Endothelial cell of umbilical vein (primary cell): ENCODE data around the gene FAAP100. TPM values are rescaled to one million over a fixed set of nuclear protein-coding genes. Genes with fewer than 3 reads are reported as not detected.

Experiments
- BruUV-seq: library from RNA; stranded (reverse); fragments of 400-500 nt; replicated peaks from 2 replicates; lab custom pipeline; 2021; lab: Mats Ljungman, UMichigan
- CTCF ChIA-PET: fragments of 300-600, 350-600 bp; sonication (Branson Sonifier 250); formaldehyde crosslinking; loops from one replicate; lab custom pipeline; 2021; ENCODE audit warnings: antibody characterized with exemption, inconsistent platforms; lab: Charles Lee
- POLR2A ChIA-PET: fragments of 300-600, 350-600 bp; sonication (Branson Sonifier 250); formaldehyde crosslinking; loops from one replicate; lab custom pipeline; 2021; ENCODE audit warnings: antibody characterized with exemption, inconsistent platforms; lab: Charles Lee
- DNase-seq: peaks from one replicate; pipeline ENCODE4 v3.0.0-alpha.2; 2011; ENCODE audit warnings: low read depth, low spot score
- FAIRE-seq: peaks from 2 replicates; lab custom pipeline; 2011; peaks lifted over from hg19 to GRCh38; lab: Jason Lieb, UNC
- H2AFZ ChIP-seq: 2 replicates; pipeline ENCODE4 v1.6.0; 2012; ENCODE audit warnings: low read depth, low read length, control low read depth, inconsistent platforms
- H3K27ac ChIP-seq: 2 replicates; pipeline ENCODE4 v1.5.1; 2011; ENCODE audit warnings: low read depth, mild to moderate bottlenecking, control low read depth, low read length, moderate library complexity; ENCODE audit not compliant: insufficient read depth
- H3K27me3 ChIP-seq, 2 experiments: 2 replicates each; pipeline versions ENCODE4 v1.6.0 to v1.6.1; 2011; ENCODE audit warnings: low read length in 2 of 2, mixed read lengths in 1 of 2; ENCODE audit not compliant: control insufficient read depth in 2 of 2, insufficient read depth in 2 of 2
- H3K36me3 ChIP-seq, 2 experiments: 2 replicates in 1 of 2; 3 replicates in 1 of 2; pipeline ENCODE4 v1.5.1; 2011; ENCODE audit warnings: low read length in 2 of 2, mild to moderate bottlenecking in 1 of 2, moderate library complexity in 1 of 2; ENCODE audit not compliant: control insufficient read depth in 2 of 2, insufficient read depth in 2 of 2; ENCODE audit errors: extremely low read depth in 1 of 2
- H3K4me1 ChIP-seq: 3 replicates; pipeline ENCODE4 v1.5.1; 2011; ENCODE audit warnings: mild to moderate bottlenecking, low read length; ENCODE audit not compliant: control insufficient read depth, insufficient read depth; ENCODE audit errors: extremely low read depth
- H3K4me2 ChIP-seq: 2 replicates; pipeline ENCODE4 v1.6.1; 2011; ENCODE audit warnings: low read length, control low read depth, mixed read lengths; ENCODE audit not compliant: insufficient read depth
- H3K4me3 ChIP-seq, 3 experiments: fragments of 200-600 bp in 1 of 3; sonication (generic), shearing (Covaris generic) in 1 of 3; replicated peaks in 1 of 3; 2 replicates each; pipeline ENCODE4 v1.5.1; 2011 to 2016; ENCODE audit warnings: control low read depth in 3 of 3, low read length in 3 of 3, mild to moderate bottlenecking in 2 of 3, inconsistent platforms in 1 of 3, low read depth in 1 of 3, moderate library complexity in 1 of 3; ENCODE audit not compliant: insufficient read depth in 1 of 3
- H3K79me2 ChIP-seq: 2 replicates; pipeline ENCODE4 v1.6.0; 2012; ENCODE audit warnings: low read length, inconsistent platforms; ENCODE audit not compliant: control insufficient read depth, insufficient read depth
- H3K9ac ChIP-seq: replicated peaks from 2 replicates; pipeline ENCODE3; 2011; ENCODE audit warnings: low read length, control low read depth; ENCODE audit not compliant: insufficient read depth; ENCODE audit errors: extremely low read depth
- H3K9me1 ChIP-seq: replicated peaks from 3 replicates; pipeline ENCODE4 v1.6.0; 2011; ENCODE audit warnings: mild to moderate bottlenecking, low read length; ENCODE audit not compliant: control insufficient read depth, insufficient read depth; ENCODE audit errors: extremely low read depth
- H3K9me3 ChIP-seq: replicated peaks from 2 replicates; pipeline ENCODE4 v1.5.1; 2012; ENCODE audit warnings: low read length, inconsistent platforms; ENCODE audit not compliant: control insufficient read depth, insufficient read depth
- H4K20me1 ChIP-seq: replicated peaks from 2 replicates; pipeline ENCODE3; 2011; ENCODE audit warnings: mild to moderate bottlenecking, low read length; ENCODE audit not compliant: control insufficient read depth, insufficient read depth; ENCODE audit errors: extremely low read depth
- CTCF ChIP-seq, 2 donors: IDR thresholded peaks; 1 replicate in 1 of 2; 2 replicates in 1 of 2; pipeline ENCODE4 v1.5.1; 2011; ENCODE audit warnings: low read length in 2 of 2, mild to moderate bottlenecking in 2 of 2, moderate library complexity in 2 of 2, control low read depth in 1 of 2, inconsistent platforms in 1 of 2, low read depth in 1 of 2; ENCODE audit not compliant: insufficient read depth in 1 of 2; ENCODE audit errors: extremely low read depth in 1 of 2
- EZH2 ChIP-seq: IDR thresholded peaks from 2 replicates; pipeline ENCODE4 v1.6.1; 2012; ENCODE audit warnings: borderline replicate concordance, low read depth, mild to moderate bottlenecking, moderate library complexity, low read length, inconsistent platforms; ENCODE audit not compliant: severe bottlenecking
- FOS ChIP-seq: IDR thresholded peaks from 2 replicates; pipeline ENCODE4 v1.6.1; 2011; ENCODE audit warnings: mild to moderate bottlenecking, low read length, moderate library complexity, borderline replicate concordance; ENCODE audit not compliant: insufficient read depth
- GATA2 ChIP-seq: IDR thresholded peaks from 2 replicates; pipeline ENCODE4 v1.7.0; 2011; ENCODE audit warnings: low read depth, mild to moderate bottlenecking, moderate library complexity, mixed read lengths, low read length; ENCODE audit not compliant: insufficient read length, insufficient read depth
- JUN ChIP-seq: IDR thresholded peaks from 2 replicates; pipeline ENCODE4 v1.6.1; 2011; ENCODE audit warnings: borderline replicate concordance, low read depth; ENCODE audit not compliant: insufficient read length, insufficient read depth
- MAX ChIP-seq: IDR thresholded peaks from 2 replicates; pipeline ENCODE4 v1.6.1; 2011; ENCODE audit not compliant: insufficient read depth, insufficient read length
- MYC ChIP-seq: IDR thresholded peaks from one replicate; pipeline ENCODE4 v1.6.1; 2011; ENCODE audit warnings: mild to moderate bottlenecking, low read depth, low read length
- POLR2A ChIP-seq: IDR thresholded peaks from 2 replicates; pipeline ENCODE4 v1.6.1; 2012; ENCODE audit warnings: low read depth, mild to moderate bottlenecking, control low read depth, low read length
- POLR2AphosphoS5 ChIP-seq: IDR thresholded peaks from 2 replicates; pipeline ENCODE4 v1.6.1; 2012; ENCODE audit warnings: low read depth, mild to moderate bottlenecking, control low read depth, low read length, moderate library complexity; ENCODE audit not compliant: insufficient read depth
- dilution Hi-C: fragments of 300-500 bp; cut with MboI; formaldehyde crosslinking; loops from one replicate; pipeline ENCODE4 v1.15.0; 2019; ENCODE audit warnings: low sequenced_read_pairs; ENCODE audit not compliant: extremely low pct_ligation_motif_present
- intact Hi-C: fragments of 100-400 bp; cut with micrococcal nuclease; formaldehyde crosslinking; loops from one replicate; pipeline ENCODE4 v1.10.0; 2022
- polyA plus RNA-seq, 4 experiments: library from polyadenylated mRNA; depleted of rRNA in 3 of 4; stranded (reverse) in 3 of 4; unstranded in 1 of 4; fragments of >200 nt; gene quantifications; 2 replicates each; pipeline versions ENCODE4 v1.2.1 to v1.2.3, GENCODE V29; 2011 to 2012; ENCODE audit warnings: missing spikeins in 1 of 4
- total RNA-seq: library from RNA; stranded (reverse); gene quantifications from 2 replicates; pipeline ENCODE4 v1.2.3, GENCODE V29; 2021

FAAP100 gene
- total and polyA plus RNA-seq, 2 donors (not counting 3 experiments of a cell fraction or from before 2014, with no cell fraction given) = 35.4 to 54.3 TPM

GRCh38 chr17:81589612-81590011 lies 37.5 kb upstream of the FAAP100 start:
- TF ChIP-seq EZH2 = no peak
- no peak for TF ChIP-seq MYC
- no peak for TF ChIP-seq CTCF (IDR thresholded peaks at IDR 0.05; ENCODE audit: extremely low read depth in 1 of 2, insufficient read depth in 1 of 2, low read depth in 1 of 2, low read length in 2 of 2)
- no peak for TF ChIP-seq FOS
- no peak for TF ChIP-seq GATA2
- no peak for TF ChIP-seq POLR2AphosphoS5
- no peak for TF ChIP-seq POLR2A
- no peak for TF ChIP-seq MAX
- TF ChIP-seq JUN = no peak
- H3K9ac ChIP-seq = no peak overlapping the region
- no peaks in the 10 kb centered on the region for H3K9me1 ChIP-seq
- CTCF ChIA-PET = interaction anchor here (1.2 kb wide), 1 partner anchor 22 kb away, joined by 3 read pairs; no protein-coding TSS in a partner anchor
- peaks cover 28 to 50% of the 10 kb centered on the region in 2 experiments for H3K36me3 ChIP-seq
- intact Hi-C loops (no loop called here), dilution Hi-C loops (no loop called here)
- DNase-seq (no peak), FAIRE-seq (no peak)
- no peaks in the 10 kb centered on the region for H4K20me1 ChIP-seq
- no peaks in the 10 kb centered on the region for H3K27me3 ChIP-seq
- no peak overlapping the region for H3K27ac ChIP-seq
- no TSS peak for BruUV-seq
- POLR2A ChIA-PET = no interaction called here
- peaks cover 2% of the 10 kb centered on the region for H3K4me1 ChIP-seq
- H3K9me3 ChIP-seq = no peaks in the 10 kb centered on the region
- H3K4me2 ChIP-seq = no peak overlapping the region
- no peak overlapping the region for H2AFZ ChIP-seq
- H3K4me3 ChIP-seq = no peak overlapping the region
- peaks cover 3% of the 10 kb centered on the region for H3K79me2 ChIP-seq
